HG02973 (cell line): Measurements from ENCODE around the gene ARL4D.
A peak's percentile ranks its signal among the peaks of the same experiment; 100 is the strongest.
"Not testable (repeated sequence)": the region's sequence is repeated elsewhere in the genome, so short reads cannot be mapped to it uniquely, and the experiment has no call there.

Source experiments
- ATAC-seq: cut with Tn5 transposase; IDR thresholded peaks from one replicate; pipeline ENCODE4 v1.9.1; 2021; ENCODE audit warnings: moderate library complexity; ENCODE audit not compliant: unreplicated experiment

Gene ARL4D

DNA sequence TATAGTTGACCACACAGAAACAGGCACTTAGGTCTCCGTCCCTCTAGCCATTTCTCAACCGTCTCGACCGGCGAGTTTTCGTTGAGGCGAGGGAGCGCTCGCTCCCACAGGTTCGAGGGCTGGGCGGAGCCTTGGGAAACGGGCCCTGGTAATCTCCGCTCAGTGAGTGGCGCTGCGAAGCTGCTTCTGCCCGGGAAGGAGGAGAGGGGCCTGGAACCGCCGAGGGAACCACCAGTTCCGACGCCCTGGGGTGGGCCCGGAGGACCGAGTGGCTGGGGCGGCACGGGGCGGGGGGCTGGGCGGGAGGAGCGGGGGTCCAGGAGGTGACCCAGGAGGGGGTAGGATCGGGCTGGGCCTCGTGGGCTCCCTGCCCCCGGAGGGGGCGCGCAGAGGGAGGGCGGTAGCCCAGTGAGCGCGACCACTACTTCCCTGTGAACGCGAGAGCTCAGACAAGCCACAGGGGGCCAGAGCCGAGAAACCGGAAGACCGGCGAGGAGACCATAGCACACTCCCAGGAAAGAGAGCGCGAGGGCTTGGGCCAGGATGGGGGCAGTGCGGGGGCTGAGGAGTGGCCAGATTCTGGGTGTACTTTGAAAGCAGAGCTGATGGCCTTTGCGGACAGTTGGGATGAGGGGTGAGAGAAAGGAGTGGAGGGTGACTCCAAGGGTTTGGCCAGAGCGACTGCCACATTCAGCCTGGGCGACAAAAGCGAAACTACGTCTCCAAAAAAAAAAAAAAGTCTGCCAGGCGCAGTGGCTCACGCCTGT is 29.9 kb upstream of the ARL4D start:
- ATAC-seq, result no peak

- no peak for ATAC-seq
These were observed 28.8 kb upstream of the ARL4D start for GRCh38 chr17:43369986-43370385.

GRCh38 chr17:43371227-43371821 is 27.5 kb upstream of the ARL4D start:
- ATAC-seq, result no peak

- no peak for ATAC-seq
These were observed 26.4 kb upstream of the ARL4D start for GRCh38 chr17:43372273-43372911.

GRCh38 chr17:43373356-43373755 is 25.4 kb upstream of the ARL4D start:
- no peak for ATAC-seq

DNA sequence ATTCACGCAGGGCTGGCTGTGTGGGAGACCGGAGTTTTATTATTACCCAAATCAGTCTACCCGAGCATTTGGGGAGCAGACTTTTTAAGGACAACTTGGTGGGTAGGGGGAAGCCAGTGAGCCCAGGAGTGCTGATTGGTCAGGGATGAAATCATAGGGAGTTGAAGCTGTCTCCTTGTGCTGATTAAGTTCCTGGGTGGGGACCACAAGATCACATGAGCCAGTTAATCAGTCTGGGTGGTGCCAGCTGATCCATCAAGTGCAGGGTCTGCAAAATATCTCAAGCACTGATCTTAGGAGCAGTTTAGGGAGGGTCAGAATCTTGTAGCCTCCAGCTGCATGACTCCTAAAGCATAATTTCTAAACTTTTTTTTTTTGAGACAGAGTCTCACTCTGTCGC is 22.9 kb upstream of the ARL4D start:
- not testable (repeated sequence) for ATAC-seq

- no peak for ATAC-seq
These were observed 21.6 kb upstream of the ARL4D start for GRCh38 chr17:43377056-43377810.

- ATAC-seq, result no peak
These were observed 20.0 kb upstream of the ARL4D start for GRCh38 chr17:43378766-43379165.

DNA sequence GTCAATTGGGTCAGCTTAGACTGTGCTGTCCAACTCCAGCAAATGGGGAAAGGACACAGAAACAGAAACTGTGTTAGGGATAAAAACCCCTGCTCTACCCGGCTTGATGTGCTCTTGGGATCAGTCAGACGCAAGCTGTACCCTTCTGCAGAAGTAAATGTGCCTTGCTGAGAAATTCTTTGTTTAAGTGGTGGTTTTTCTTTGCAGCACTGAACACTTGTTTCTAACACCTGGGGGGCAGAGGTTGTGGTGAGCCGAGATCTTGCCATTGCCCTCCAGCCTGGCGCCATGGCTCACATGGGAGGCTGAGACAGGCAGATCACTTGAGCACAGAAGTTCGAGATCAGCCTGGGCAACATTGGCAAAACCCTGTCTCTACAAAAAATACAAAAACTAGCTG is 18.5 kb upstream of the ARL4D start:
- ATAC-seq, result no peak

DNA sequence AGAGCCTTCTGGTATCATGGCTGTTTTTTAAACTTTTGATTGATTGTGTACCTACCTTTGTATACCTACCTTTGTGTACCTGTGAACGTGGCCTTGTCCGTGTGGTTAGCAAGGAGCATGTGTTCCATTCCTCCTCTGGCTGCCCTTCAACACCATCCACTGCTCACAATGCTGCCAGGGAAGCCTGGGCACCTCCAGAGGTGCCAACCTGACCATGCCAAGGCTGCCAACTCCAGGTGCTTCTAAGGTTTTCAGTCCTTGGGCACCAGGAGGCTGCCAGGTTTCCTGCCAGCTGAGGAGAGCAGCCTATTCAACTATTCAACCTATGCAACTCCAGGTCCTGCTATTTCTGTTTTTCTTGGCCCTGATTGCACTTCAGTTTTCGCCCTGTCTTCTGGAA is 17.6 kb upstream of the ARL4D start:
- ATAC-seq, result no peak

DNA sequence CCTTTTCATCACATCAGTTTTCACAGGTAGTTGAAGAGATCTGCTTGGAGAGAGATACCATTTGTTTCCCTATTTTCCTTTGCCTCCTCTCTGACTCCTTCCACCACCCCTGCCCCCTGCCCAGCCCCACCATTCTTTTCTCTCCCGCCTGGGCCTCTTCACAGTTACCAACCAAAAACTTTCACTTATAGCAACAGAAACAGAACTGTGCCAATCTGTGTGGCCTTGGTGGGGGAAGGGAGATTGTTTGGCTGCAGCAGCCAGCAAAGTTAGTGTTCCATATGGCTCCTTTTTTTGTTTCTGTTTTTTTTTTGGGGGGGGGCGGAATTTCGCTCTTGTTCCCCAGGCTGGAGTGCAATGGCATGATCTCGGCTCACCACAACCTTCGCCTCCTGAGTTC is 17.2 kb upstream of the ARL4D start:
- ATAC-seq, result no peak

DNA sequence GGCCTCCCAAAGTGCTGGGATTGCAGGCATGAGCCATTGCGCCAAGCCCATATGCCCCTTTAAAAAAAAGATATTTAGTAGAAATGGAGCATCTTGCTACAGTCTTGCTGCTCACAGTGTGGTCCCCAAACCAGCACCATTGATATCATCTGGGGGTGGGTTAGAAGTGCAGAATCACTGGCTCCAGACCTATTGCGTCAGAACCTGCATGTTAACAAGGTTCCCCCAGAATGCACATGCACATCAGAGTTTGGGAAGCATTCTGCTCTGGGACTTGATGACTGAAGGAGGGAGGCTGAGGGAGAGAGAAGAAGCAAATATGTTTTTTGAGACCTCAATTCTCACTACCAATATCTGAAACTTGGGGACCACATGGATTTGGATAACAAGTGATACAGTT is 16.0 kb upstream of the ARL4D start:
- no peak for ATAC-seq

DNA sequence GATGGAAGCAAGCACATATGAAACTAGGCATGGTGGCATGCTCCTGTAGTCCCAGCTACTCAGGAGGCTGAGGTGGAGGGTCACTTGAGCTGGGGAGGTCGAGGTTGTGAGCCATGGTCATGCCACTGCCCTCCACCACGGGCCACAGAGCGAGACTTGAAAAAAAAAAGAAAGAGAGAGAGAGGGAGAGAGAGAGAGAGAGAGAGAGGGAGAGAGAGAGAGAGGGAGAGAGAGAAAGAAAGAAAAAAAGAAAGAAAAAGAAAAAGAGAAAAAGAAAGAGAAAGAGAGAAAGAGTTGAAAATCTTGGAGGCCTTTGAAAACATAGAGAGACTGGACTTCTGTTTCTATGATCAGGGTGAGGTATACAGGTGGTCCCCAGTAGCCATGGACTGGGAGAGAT is 15.4 kb upstream of the ARL4D start:
- no peak for ATAC-seq

- ATAC-seq, result no peak
These were observed 14.8 kb upstream of the ARL4D start for GRCh38 chr17:43383826-43384475.

DNA sequence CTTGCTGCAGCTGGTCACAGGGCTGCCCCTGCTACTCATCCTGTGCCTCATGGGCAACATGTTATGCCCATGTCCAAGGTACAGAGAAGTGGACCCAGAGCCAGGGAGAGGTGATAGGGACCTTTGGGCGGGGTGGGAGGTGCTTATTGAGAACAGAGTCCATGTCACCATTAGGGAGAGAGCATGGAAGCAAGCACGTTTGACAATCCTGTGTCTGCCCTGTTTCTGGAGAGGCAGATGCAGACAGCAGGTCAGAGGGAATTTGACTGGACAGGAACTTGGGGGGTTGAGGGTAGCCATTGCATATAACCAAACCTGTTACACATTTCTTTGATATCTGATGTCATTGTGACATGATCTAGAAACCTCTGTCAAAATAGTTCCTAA is 14.3 kb upstream of the ARL4D start:
- no peak for ATAC-seq

- no peak for ATAC-seq
These were observed 13.6 kb upstream of the ARL4D start for GRCh38 chr17:43385046-43385831.

GRCh38 chr17:43388359-43389045 is 10.3 kb upstream of the ARL4D start:
- ATAC-seq, result peak; percentile 61

DNA sequence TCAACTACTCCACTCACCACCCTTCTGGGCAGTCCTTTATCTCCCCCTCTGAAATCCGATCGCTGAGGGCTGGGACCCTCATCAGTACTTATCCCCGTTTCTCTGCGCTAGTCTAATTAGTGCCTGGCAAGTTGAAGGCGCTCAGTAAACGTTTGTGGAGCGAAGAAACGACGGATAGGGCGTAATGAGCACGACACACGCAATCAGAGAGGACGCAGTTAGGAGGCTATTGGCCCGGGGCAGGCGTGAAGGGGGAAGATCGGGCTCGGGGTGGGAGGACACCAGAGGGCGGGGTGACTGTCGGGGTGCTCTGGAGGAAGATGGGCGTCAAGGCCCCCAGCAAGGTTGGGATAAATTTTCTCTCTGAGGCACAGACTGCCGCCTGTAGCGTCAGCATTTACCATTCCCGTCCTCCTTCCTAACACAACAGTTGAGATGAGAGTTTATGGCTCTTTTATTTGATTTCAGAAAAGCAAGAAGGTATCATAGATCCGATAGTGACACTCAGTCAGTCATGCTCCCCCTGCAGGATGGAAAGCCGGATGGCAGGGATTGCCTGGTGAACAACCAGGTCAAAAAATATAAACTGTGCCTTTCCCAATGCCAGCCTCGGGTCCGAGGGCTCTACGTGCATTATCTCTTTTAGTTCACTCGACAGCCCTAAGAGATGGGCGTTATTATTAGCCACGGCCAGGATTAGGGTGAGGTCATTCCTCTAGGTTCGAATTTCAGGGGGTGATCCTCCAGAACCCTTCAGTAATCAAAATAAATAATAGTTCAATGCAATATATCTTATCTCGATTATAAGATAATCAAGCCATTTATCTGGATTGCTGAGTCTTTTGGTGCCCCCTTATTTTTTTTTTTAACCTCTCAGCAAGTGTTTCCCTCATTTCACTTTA is 9.5 kb upstream of the ARL4D start:
- ATAC-seq, result peak; percentile 44

DNA sequence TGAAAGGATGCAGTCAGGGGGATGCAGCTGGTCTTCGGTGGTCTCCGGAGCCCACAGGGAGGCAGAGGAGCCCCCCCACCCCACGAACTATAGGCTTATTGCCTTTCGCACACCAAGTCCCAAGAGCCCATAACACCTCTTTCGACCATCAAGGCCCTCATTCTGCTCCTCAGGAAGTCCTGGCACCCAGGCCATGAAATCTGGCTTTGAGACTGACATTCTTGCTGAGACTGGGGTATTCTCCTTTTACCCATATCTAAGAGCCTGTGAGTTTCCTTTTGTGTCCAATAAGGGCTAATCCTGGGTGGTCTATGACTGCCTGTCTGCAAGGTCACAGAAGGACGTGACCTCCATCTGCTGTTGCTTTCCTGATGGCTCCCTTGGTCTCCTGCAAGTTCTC is 6.4 kb upstream of the ARL4D start:
- ATAC-seq, result no peak
